Endometrium (tissue), 2 donors: Measurements from ENCODE around the gene LRIG1.
"Not testable (repeated sequence)": the region's sequence is repeated elsewhere in the genome, so short reads cannot be mapped to it uniquely, and the experiment has no call there.

Source experiments
- FAIRE-seq: peaks from 2 replicates; lab custom pipeline; 2012; peaks lifted over from hg19 to GRCh38; lab: Jason Lieb, UNC
- donor health status: control.
- donor health status: control.

Gene LRIG1

DNA sequence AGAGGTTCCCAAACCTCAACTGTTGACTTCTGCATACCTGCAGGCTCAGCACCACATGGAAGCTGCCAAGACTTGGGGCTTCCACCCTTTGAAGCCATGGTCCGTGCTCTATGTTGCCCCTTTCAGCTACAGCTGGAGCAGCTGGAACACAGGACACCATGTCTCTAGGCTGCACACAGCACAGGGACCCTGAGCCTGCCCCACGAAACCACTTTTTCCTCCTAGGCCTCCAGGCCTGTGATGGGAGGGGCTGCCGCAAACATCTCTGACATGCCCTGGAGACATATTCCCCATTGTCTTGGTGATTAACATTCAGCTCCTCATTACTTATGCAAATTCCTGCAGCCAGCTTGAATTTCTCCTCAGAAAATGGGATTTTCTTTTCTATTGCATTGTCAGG, 78.9 kb downstream of the LRIG1 start:
- FAIRE-seq = not testable (repeated sequence)

DNA sequence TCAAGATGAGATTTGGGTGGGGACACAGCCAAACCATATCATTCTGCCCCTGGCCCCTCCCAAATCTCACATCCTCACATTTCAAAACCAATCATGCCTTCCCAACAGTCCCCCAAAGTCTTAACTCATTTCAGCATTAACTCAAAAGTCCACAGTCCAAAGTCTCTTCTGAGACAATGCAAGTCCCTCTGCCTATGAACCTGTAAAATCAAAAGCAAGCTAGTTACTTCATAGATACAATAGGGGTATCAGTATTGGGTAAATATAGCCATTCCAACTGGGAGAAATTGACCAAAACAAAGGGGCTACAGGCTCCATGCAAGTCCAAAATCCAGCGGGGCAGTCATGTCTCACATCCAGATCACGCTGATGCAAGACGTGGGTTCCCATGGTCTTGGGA, 79.7 kb downstream of the LRIG1 start:
- FAIRE-seq = not testable (repeated sequence)

DNA sequence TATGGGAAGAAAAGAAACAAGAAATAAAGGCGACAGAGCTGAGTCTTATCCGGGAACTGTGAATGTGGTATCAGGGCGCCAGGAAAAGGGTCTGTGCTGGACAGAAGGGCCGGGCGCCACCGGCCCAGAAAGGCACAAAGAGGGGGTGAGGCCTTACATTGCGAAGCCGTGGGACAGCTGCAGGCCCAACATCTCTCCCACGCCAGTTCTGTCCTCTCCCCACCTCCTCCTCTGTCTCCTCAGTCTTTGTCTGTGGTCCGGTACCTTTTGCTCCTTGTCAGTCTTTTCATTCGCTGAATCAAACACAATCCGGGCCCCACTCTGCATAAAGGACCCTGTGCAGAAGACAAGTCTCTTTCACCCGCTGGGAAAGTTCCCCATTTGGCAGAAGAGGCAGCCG, 81.8 kb downstream of the LRIG1 start:
- FAIRE-seq = no peak

DNA sequence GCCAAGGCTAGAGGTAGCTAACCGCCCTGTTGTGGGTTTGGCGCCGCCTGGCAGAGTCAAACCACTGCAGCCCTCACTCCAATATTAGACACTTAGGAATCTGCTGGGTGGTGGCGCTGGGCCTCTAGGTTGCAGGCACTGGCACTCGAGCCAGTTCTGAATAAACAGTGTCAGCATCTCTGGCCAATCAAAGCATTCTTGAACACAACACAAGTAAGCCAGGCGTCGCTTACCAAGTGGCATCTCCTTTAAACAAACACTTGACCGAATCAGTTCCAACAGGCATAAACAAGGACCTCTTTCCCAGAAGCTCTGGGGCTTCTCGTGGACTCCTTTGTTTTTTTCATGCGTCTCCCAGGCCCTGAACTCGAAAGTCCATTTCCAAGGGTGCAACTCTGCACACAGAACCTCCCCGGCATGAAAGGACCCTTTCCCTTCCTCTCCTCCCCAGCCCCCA, 82.3 kb downstream of the LRIG1 start:
- FAIRE-seq = no peak

DNA sequence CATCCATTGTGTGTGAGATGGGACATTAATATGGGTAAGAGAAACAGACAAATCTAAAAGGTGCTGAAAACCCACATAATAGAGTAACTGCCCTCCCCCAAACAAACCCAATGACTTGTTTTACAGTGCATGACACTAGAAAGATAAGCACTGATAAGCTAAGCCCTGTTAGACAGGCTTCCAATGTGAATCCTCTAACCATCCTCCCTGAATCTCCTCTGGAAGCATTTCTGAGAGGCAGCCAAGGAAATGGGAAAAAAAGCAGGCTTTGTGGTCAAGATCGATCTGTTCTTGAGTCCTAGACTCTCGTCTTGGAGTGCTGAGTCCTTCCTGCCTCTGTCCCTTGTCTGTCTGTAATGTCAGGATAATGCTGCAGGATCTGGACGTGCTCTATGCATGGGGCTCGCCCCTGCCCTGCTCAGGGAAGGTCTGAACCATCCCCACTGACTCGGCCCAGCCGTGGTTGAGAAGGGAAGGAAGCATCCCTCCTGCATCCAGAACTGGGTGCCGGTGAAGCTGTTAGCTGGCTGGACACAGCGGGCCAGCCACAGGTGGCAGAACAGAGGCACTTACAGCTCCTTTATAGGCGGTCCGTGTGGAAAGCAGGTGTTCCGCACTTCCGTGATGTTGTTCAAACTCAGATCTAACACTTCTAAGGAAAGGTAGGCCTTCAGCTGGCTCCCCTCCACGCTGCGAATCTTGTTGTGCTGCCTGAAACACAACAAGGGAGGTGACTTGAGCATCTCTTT, 84.1 kb downstream of the LRIG1 start:
- no peak for FAIRE-seq

DNA sequence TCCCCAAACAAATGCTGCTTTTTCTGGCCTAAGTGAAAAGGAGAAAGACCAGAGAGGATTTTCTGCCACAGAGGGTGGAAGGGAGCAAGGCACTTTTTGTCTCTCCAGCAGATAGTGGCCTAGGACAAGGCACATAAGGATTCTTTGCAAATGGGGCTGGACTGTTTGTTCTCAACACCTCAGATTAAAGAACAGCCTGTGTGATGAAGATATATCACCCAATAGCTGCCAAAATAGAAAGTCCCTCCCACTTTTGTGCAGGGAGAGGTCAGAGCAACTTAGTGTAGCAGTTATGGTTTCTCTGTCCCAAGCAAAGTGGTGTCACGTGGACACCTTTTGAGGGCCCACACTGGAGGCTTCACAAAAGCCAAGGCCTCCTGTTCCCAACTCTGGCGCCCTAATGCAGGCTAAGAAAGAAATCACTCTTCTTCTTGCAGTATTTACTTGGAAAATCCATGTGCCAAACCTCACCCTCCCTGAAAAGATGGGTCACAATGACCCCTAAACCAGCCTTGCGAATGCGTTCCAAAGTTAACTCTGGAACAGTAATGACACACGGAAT, 84.9 kb downstream of the LRIG1 start:
- FAIRE-seq = no peak

DNA sequence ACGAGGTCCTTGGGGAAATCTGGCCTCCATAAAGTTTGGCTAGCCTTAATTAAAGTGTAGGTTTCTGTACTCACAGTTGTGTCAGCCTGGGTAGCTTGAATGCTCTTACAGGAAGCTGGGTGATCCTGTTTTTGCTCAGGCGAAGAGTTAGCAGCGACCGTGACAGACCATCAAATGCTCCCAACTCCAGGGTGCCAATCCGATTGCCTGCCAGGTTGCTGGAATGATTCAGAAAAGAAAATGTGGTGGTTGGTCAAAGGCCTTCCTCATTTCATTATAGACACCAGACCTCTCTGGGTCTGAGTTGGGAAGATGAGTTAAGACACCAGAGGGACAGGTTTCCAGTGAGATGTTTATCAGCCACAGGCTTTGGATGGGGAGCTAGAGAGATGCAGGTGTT, 86.0 kb downstream of the LRIG1 start:
- no peak for FAIRE-seq

DNA sequence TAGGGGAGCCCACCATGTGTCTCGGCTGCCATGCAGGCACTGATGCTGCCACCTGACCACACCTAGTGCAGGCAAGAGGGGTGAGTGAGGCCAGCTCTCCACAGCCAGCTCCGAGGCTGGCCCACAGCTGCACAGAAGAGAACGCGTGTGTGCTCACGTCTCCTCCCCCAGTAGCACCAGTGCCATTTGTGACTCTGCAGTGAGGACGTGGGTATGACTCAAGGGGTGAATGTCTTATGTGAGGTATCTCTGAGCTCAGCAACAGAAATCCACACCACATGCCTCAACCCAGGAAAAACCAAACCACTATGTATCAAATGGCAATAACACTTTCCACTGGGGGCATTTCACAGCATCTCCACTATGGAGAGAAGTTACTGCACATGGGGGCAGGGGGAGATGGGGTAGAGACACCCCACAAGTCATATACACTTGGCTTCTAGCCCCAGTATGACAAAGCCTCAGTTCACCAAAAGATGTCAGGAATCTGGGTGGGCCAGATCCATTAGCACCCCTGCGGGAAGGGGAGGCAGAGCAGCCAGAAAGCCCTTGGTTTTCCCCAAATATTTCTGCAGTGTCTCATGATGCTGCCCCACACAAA, 87.6 kb downstream of the LRIG1 start:
- no peak for FAIRE-seq

DNA sequence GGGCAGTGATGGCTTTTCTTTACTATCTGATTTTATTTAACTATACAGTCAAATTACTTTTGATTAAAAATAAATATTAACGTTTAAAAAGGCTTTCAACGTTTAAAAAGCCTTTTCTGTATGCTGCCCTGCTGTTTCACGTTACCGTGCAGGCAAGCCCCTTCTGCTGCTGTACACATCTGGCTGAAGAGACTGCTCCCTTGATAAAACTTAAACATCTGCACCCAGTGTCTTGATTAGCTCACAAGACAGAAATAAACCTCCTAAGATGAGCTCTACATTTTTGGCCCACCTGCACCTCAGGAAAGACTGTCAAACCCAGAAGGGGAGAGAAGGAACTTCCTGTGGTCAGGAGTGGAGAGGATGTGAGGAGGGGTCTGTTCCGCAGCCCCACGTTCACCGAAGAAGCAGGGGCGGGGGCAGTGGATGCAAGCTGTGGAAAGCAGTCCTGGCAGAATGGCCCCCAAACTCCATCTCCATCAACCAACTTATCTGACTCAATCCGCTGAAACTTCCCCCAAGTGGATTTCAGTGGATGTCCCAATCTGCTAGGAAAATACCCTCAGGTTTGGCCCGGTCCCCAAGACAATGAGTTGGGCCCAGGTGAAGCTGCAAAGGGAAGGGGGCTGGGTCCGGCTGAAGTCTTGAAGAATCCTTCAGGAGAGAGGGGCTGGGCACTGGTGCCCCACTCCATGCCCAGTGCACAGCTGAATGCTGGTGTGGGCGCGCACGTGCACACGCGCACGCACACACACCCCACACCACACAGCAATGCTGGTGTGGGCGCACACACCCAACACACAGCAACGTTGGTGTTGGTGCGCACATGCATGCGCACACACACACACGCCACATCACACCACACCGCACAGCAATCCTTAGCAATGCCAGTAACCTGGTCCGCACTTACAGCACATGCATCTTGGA, 88.6 kb downstream of the LRIG1 start:
- FAIRE-seq = no peak

DNA sequence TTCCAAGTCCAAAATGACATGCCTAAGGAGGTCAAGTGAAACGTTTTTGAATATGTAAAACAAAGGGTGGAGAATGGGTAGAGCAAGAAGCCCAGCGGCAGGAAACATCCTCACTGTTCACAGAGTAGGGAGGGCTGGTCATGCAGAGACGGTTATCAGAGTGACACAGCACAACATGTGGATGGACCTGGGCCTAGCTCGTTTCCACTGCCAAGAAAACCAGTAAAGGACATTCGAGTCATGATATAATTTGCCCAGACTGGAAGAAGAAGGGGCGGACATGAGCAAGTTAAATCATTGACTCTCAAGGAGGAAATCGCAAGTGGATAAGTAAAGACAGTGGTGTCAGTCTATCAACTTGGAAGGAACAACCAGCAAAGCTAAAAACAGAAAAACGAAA, 89.3 kb downstream of the LRIG1 start:
- no peak for FAIRE-seq

DNA sequence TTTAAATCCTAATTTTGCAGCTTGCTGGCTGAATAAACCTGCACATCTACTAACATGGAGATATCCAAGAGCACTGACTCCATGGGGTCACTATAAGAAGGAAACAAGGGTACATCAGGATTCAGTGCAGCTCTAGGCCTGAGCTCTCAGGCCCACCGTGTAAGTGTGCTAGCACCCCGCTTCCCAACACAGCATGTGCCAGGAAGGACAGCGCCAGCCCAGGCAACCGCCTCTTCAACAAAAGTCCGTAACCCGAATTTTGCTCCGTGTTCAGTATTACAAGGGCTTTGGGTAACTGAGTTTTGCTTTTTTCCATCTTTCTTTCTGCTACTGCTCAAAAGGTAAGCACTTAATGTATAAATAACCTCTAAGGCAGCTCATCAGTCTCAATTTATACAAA, 89.8 kb downstream of the LRIG1 start:
- no peak for FAIRE-seq

DNA sequence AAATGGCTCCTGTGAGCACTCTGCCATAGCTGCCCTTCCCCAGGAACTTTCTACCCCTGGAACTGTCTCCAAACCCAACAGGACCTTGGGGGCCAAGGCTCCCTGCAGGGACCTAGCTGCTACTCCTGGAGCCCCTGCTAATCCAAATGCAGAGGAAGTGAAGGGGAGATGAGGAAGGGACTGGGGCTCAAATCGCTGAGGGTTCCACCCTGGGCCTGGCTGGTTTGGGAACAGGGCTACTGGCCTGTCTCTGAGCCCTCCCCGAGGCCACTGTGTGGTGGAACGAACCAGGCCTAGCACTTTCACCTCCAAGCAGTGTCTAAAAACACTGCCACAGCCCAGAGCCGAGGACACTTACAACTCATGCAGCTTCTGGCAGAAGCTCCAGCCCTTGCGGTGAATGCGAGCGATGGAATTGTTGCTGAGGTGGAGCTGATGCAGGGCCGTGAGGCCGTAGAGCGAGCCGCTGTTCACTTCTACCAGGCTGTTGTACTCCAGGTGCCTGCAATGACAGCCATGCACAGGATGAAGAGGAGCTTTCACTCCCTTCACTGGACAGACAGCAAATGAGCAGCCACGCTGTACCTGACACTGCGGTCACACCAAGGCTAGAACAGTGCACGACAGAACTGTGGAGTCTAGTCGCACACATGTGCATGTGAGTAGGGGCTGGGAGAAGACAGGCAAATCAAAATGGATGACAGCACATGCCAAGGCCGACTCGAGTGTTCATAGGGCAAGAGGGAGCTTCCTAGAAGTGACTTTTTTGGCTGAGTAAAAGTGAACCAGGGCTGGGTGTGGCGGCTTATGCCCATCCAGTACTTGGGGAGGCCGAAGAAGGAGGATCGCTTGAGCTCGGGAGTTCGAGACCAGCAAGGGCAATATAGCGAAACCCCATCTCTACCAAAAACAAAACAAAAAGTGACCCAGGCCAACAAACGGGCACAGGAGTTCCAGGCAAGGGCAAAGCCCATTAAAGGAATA, 90.8 kb downstream of the LRIG1 start:
- FAIRE-seq = no peak

DNA sequence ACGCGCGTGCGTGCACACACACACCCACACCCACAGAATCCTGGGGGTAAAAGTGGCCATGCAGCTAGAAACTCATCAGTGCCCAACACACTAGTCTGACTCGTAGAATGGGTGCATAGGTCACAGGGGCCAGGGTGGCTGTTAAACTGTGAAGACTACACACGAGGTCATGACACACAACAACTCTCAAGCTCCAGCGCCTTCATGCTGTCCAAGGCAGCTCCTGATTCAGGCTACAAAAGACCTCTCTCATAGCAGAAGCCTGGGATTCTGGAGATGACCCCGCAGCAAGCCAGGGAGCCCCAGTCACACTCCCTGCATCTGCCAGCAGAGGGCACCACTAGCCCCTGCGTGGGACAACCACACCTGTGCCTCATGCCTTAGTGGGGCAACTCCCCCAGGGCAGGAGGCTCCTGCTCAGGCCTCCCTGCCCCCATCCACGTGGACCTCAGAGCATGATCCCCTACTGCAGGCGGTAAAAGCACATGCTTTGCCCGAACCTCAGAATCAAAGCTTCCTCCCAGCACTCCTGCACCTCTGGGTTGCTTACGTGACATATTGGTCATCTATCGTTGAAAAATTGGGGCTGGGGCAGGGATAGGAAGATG, 93.1 kb downstream of the LRIG1 start:
- no peak for FAIRE-seq

DNA sequence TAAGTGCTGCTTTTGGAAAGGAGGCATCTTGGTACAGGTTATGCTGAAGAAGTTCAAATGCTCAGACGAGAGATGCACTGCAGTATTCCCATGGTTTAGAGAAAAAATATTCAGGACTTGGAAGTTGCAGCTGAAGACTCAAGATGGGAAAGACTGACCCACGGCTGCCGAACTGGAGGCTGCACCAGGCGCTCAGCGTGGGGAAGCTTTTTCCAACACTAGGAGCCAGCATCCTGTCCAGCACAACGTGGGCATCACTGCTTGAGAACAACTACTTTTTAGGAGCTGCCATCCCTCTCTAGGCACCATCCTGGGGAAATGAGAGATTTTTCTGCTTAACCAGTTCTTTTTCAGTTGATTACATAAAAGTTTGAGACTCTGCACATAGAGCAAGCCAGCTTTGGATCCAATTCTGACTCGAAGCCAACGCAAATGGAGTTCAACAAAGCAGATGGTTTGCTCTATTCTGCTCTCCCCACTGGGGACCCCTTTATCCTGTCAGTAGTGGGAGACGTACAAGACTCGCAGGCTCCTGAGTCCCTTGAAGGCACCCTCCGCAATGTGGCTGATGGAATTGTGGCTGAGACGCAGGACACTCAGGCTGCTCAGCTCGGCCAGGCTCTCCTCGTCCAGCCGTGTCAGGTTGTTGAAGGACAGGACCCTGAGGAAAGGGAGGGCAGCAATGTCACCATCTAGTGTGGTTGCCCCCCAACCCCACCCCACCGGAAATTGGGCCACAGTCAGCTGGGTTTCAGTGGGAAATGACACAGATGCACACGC, 93.8 kb downstream of the LRIG1 start:
- no peak for FAIRE-seq

DNA sequence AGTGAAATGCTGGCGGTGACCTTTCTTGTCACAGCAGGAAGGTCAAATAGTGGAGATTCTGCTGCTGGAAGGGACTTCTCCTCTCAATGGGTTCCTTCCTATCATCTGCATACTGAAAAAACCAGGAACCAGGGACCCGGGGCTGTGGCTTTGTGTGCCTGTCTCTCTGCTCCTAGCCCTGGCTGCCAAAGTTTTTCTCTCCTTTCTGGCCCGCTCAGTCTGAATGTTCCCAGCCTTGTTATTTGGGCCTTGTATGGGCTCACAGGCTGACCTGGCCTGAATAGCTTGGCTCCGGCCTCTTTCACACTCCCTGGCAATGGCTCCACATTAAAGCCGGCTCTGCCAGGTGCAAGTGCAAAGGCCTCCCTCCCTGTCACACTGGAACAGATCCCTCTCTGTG, 94.7 kb downstream of the LRIG1 start:
- no peak for FAIRE-seq

DNA sequence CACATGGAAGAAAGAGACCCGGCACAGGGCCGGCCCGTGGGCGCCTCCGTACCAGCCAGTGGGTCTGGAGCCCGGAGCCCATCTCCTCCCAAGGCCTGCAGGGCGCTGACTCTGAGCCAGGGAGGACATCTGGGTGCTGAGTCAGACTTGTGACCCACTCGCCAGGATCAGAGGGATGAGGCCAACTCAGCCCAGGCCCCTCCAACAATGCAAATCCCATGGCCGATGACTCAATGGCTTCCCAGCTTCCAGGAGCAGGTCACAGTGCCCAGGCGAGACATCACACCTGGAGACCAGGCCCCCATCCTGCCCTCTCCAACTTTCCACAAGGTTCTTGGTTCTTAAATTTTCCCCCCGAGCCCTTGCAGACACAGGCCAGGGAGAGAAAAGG, 95.1 kb downstream of the LRIG1 start:
- FAIRE-seq = no peak

DNA sequence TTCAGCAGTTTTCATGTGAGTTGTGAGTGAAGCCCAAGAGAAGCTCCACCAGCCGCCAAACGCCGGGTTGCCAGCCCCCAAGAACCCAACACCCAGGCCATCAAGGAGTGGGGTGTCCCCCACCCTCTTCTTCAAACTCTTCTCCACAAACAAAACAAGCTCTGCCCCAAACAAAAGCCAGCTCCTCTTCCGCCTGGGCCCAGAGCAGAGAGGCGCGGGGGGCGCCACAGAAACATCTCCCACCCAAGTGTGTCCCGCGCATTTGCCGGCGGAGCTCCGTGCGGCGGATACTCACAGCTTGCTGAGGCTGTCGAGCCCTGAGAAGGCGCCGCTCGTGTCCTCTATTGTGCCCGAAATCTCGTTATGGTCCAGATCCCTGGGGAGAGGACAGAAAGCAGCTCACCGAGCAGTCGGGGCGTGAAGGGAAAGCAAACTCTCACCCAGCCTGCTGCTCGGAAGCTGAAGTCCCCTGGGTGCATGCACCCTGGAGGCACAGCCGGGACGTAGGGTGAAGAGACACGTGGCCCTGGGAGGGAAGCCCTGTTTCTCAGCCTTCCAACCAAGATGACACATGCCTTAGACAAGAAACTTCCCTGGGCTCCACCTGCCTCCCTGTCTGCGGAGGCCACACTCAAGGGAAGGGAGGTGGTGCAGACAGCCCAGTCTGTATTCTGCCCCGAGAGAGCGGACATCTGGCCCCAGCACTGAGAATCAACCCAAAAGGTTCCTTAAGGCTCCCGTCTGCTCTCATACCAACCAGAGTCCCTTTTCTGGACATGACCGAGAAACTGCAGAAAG, 95.7 kb downstream of the LRIG1 start:
- FAIRE-seq = no peak

DNA sequence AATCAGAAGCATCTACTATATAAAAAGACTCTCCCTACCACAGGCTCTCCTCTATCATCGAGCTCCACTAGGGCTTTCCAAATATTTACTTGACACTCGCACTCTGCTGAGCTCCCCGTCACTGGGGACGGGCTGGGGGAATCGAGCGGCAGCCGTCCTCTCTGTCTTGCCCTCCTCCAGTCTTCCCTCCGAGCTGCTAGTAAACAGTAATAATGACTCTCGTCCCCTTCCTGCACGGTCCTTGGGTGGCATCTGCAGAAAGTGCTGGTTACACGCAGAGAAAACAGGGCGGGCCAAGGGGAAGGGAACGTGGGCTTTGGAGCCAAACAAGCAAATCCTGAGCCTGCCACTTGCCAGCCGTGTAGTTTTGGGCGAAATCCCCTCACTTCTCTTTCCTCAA, 96.6 kb downstream of the LRIG1 start:
- FAIRE-seq = no peak

DNA sequence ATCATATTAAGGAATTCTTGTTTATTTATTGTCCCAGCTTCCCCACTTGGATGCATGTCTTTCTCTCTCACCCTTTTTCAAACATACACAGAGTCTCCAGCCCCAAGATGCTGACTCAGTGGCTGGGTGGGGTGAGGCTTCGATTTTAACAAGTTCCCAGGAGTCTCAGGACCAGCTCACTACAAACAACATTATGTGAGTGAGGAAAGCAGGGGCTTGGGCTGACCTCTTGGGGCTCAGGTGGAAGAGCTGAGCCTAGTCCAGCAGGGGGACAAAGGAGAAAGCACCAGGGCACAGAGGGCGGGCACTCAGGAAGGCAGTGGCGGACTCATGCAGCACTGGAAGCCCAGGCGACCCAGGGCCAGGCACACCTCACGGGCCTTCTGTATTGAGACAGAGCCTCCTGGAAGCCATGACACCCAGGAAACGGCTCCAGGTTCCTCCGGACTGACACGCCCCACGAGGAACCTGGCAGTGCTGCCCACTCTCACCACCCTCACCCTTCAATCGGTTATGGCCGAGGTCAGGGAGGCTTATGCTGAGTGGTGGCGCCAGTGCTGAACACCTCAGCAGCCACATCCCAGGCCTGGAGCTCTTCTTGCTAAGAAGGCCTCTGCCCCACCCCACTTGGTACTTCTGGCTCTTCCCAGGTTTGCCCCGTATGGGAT, 97.4 kb downstream of the LRIG1 start:
- FAIRE-seq = no peak
